Transverse colon (tissue), 4 donors: ENCODE results near the gene DOCK6. TPM values are rescaled to one million over a fixed set of nuclear protein-coding genes. Genes with fewer than 3 reads are reported as not detected.

Experiments used
- DNase-seq: peaks from one replicate; pipeline ENCODE4 v3.0.0-alpha.2; 2019
- H3K27ac ChIP-seq, 4 donors: fragments of 200-600 bp; sonication (generic); 2 replicates each; pipeline ENCODE4 v1.5.1; 2016 to 2018; ENCODE audit warnings: inconsistent platforms in 4 of 4
- H3K27me3 ChIP-seq: fragments of 200-600 bp; sonication (generic); 2 replicates; pipeline ENCODE4 v1.5.1; 2017; ENCODE audit warnings: inconsistent platforms
- H3K36me3 ChIP-seq, 4 donors: fragments of 200-600 bp; sonication (generic); 2 replicates each; pipeline ENCODE4 v1.5.1; 2017 to 2019; ENCODE audit warnings: inconsistent platforms in 4 of 4
- H3K4me1 ChIP-seq, 4 donors: fragments of 200-600 bp; sonication (generic); 2 replicates each; pipeline ENCODE4 v1.5.1; 2017 to 2020; ENCODE audit warnings: inconsistent platforms in 4 of 4
- H3K4me3 ChIP-seq, 4 donors: fragments of 200-600 bp; sonication (generic); 1 replicate in 1 of 4; 2 replicates in 3 of 4; pipeline versions ENCODE4 v1.5.1 to v1.6.1; 2017 to 2019; ENCODE audit warnings: inconsistent platforms in 4 of 4
- H3K9me3 ChIP-seq, 2 donors: fragments of 200-600 bp; sonication (generic); 2 replicates each; pipeline ENCODE4 v1.5.1; 2017 to 2019; ENCODE audit warnings: inconsistent platforms in 2 of 2
- EP300 ChIP-seq: sonication (generic); formaldehyde crosslinking; IDR thresholded peaks from one replicate; pipeline ENCODE4 v1.6.1; 2017; ENCODE audit warnings: antibody characterized with exemption, low read depth
- POLR2A ChIP-seq: fragments of 450-650 bp; IDR thresholded peaks from one replicate; pipeline ENCODE4 v1.6.1; 2016; ENCODE audit warnings: antibody characterized with exemption, mild to moderate bottlenecking, moderate library complexity
- POLR2AphosphoS5 ChIP-seq, 3 donors: sonication (generic); formaldehyde crosslinking; IDR thresholded peaks; one replicate each; pipeline ENCODE4 v1.6.1; 2016; ENCODE audit warnings: antibody characterized with exemption in 3 of 3
- WGBS, 2 donors: methylation state at CpG; one replicate each; pipeline ENCODE4 v1.1.5; 2018; ENCODE audit warnings: low coverage in 1 of 2; 5-methylcytosine and 5-hydroxymethylcytosine counted together
- in situ Hi-C, 4 donors: fragments of 200-750 bp; cut with MboI; loops; one replicate each; pipeline versions ENCODE4 v1.15.0 to v1.15.1; 2017; ENCODE audit warnings: low sequenced_read_pairs in 3 of 4, low pct_ligation_motif_present in 1 of 4, low pct_unique_long_range_greater_than_20kb in 1 of 4
- intact Hi-C: fragments of 100-400 bp; cut with DNase I; formaldehyde crosslinking; loops from one replicate; pipeline ENCODE4 v1.15.1; 2023; ENCODE audit warnings: low total_unique reads
- total RNA-seq, 4 donors: library from RNA; depleted of rRNA; stranded (reverse); fragments of >200 nt; gene quantifications; one replicate each; pipeline ENCODE4 v1.1.0, GENCODE V29; 2016
- TF ChIP-seq, protein P1 (sequence below), 5 experiments: fragments of 200-600 bp in 3 of 5; fragments of 450-650 bp in 2 of 5; sonication (generic) in 3 of 5; IDR thresholded peaks; 1 replicate in 2 of 5; 2 replicates in 3 of 5; pipeline ENCODE4 v1.5.1; 2016 to 2017; ENCODE audit warnings: antibody characterized with exemption in 5 of 5, inconsistent platforms in 3 of 5, mild to moderate bottlenecking in 2 of 5, moderate library complexity in 1 of 5

The DOCK6 gene
- total RNA-seq, 4 donors from 2014 or later = 66.4 to 268 (median 78.4) TPM

GRCh38 chr19:11260996-11261395, 1.3 kb downstream of the DOCK6 start:
- no peak for DNase-seq
- Histone ChIP-seq H3K36me3 (no peaks in the 10 kb centered on the region), H3K9me3 (no peaks in the 10 kb centered on the region), H3K4me3 (no peak overlapping the region), H3K27me3 (no peaks in the 10 kb centered on the region), H3K27ac (peak overlapping the region in 3 of 4 donors; percentile 77 to 87 (median 85)), H3K4me1 (peaks cover 7 to 32% (median 25%) of the 10 kb centered on the region in 4 donors)
- intact Hi-C loops = no loop called here
- TF ChIP-seq EP300 = no peak
- in situ Hi-C loops = no loop called here
- WGBS, 2 donors = 70 to 81% methylated on average over 2 to 5 of the region's 5 CpGs

DNA sequence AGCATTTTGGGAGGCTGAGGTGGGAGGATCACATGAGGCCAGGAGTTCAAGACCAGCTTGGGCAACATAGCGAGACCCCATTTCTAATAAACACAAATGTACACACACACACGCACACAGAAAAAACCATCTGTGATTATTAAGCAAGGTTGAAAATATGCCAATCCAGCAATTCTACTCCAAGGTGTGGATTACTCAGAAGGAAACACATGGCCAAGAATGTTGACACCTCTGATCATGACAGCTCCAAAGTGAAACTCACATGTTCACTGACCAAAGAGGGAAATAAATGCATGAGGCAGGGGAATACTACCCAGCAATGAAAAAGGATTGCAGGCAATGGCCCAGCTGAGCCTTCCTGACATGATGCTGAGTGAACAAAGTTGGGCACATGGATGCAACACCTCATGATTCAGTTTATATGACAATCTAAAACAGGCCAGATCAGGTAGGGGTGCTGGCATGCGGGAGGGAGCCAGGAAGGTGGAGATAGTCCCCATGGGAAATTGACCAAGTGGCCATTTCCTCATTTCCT, 4.4 kb downstream of the DOCK6 start:
- Histone ChIP-seq H3K36me3 (no peaks in the 10 kb centered on the region), H3K9me3 (no peaks in the 10 kb centered on the region), H3K27ac (no peak overlapping the region), H3K27me3 (no peaks in the 10 kb centered on the region), H3K4me3 (no peak overlapping the region), H3K4me1 (peaks cover 4 to 12% (median 11%) of the 10 kb centered on the region in 4 donors)
- no peak for DNase-seq
- 82 to 90% methylated on average over 2 to 3 of the region's 3 CpGs for WGBS, 2 donors
- TF ChIP-seq, protein P1, sequence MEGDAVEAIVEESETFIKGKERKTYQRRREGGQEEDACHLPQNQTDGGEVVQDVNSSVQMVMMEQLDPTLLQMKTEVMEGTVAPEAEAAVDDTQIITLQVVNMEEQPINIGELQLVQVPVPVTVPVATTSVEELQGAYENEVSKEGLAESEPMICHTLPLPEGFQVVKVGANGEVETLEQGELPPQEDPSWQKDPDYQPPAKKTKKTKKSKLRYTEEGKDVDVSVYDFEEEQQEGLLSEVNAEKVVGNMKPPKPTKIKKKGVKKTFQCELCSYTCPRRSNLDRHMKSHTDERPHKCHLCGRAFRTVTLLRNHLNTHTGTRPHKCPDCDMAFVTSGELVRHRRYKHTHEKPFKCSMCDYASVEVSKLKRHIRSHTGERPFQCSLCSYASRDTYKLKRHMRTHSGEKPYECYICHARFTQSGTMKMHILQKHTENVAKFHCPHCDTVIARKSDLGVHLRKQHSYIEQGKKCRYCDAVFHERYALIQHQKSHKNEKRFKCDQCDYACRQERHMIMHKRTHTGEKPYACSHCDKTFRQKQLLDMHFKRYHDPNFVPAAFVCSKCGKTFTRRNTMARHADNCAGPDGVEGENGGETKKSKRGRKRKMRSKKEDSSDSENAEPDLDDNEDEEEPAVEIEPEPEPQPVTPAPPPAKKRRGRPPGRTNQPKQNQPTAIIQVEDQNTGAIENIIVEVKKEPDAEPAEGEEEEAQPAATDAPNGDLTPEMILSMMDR (IDR thresholded peaks at IDR 0.05) = no peak
- no peak for TF ChIP-seq POLR2AphosphoS5 (IDR thresholded peaks at IDR 0.05)
- no peak for TF ChIP-seq POLR2A
- no peak for TF ChIP-seq EP300
- intact Hi-C loops = no loop called here
- in situ Hi-C loops = no loop called here

- H3K27ac ChIP-seq = peak overlapping the region in 3 of 4 donors; percentile 28 to 48 (median 46)
Observed at GRCh38 chr19:11256189-11256588, 6.1 kb downstream of the DOCK6 start.

GRCh38 chr19:11254666-11255065, 7.7 kb downstream of the DOCK6 start:
- no peak for DNase-seq
- Histone ChIP-seq H3K9me3 (no peaks in the 10 kb centered on the region), H3K36me3 (no peaks in the 10 kb centered on the region), H3K4me1 (no peaks in the 10 kb centered on the region), H3K27me3 (no peaks in the 10 kb centered on the region), H3K27ac (no peak overlapping the region), H3K4me3 (no peak overlapping the region)
- TF ChIP-seq, protein P1 (IDR thresholded peaks at IDR 0.05) = peak in 2 of 5 experiments; percentile 13 to 23
- TF ChIP-seq EP300 = no peak
- in situ Hi-C loops (no loop called here), intact Hi-C loops (no loop called here)
- WGBS, 2 donors = 83% methylated on average over 5 of the region's 5 CpGs; no CpG with 5 or more reads in 1 of the 2 donors

More at GRCh38 chr19:11256189-11256588, 6.1 kb downstream of the DOCK6 start:
- Histone ChIP-seq H3K4me3 (no peak overlapping the region), H3K36me3 (no peaks in the 10 kb centered on the region), H3K9me3 (no peaks in the 10 kb centered on the region), H3K4me1 (peaks cover 0 to under 1% (median 0%) of the 10 kb centered on the region in 4 donors), H3K27me3 (no peaks in the 10 kb centered on the region)
- no peak for DNase-seq
- TF ChIP-seq, protein P1 (IDR thresholded peaks at IDR 0.05) = no peak
- no peak for TF ChIP-seq POLR2A
- no peak for TF ChIP-seq EP300
- no peak for TF ChIP-seq POLR2AphosphoS5 (IDR thresholded peaks at IDR 0.05)
- in situ Hi-C loops = no loop called here
- intact Hi-C loops = no loop called here
- WGBS, 2 donors = 45 to 80% methylated on average over 1 to 7 of the region's 7 CpGs
